ENCODE data around the gene CEP350.

DNA sequence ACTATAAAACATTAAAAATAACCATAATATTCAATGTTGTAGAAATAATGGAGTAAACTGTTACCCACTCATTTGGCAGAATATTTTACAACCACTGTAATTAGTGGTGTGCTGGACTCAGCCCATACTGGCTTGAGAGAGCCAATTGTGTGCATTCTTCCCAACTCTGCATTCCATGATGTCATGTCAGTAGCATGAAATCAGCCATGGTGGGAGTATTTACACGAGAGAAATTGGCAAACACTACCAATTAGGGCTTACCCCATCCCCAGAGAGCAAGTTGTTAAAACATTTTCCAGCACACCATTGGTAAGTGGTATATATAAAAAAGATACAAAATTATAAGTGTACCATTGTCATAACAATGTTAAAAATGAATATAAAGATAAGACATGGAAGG is 180.9 kb downstream of the CEP350 start:
- TF ChIP-seq, protein P1, sequence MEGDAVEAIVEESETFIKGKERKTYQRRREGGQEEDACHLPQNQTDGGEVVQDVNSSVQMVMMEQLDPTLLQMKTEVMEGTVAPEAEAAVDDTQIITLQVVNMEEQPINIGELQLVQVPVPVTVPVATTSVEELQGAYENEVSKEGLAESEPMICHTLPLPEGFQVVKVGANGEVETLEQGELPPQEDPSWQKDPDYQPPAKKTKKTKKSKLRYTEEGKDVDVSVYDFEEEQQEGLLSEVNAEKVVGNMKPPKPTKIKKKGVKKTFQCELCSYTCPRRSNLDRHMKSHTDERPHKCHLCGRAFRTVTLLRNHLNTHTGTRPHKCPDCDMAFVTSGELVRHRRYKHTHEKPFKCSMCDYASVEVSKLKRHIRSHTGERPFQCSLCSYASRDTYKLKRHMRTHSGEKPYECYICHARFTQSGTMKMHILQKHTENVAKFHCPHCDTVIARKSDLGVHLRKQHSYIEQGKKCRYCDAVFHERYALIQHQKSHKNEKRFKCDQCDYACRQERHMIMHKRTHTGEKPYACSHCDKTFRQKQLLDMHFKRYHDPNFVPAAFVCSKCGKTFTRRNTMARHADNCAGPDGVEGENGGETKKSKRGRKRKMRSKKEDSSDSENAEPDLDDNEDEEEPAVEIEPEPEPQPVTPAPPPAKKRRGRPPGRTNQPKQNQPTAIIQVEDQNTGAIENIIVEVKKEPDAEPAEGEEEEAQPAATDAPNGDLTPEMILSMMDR (conservative IDR thresholded peaks at IDR 0.05; ENCODE audit: low read length), result no peak
- no peak for TF ChIP-seq EZH2phosphoT487 (IDR thresholded peaks at IDR 0.05; ENCODE audit: borderline replicate concordance, low read depth, low read length)
